ENCODE results near the gene APP.
"Not testable (repeated sequence)": the region's sequence is repeated elsewhere in the genome, so short reads cannot be mapped to it uniquely, and the experiment has no call there.

APP gene

GRCh38 chr21:25934130-25934529 lies 236.4 kb downstream of the APP start:
- no peak for DNase-seq

GRCh38 chr21:25931765-25932164 lies 238.8 kb downstream of the APP start:
- DNase-seq: no peak

GRCh38 chr21:25929856-25930520 lies 240.6 kb downstream of the APP start:
- no peak for DNase-seq

- no peak for DNase-seq
Observed at GRCh38 chr21:25927195-25927880, 243.2 kb downstream of the APP start.

GRCh38 chr21:25925936-25926335 lies 244.6 kb downstream of the APP start:
- DNase-seq: no peak

GRCh38 chr21:25925064-25925800 lies 245.3 kb downstream of the APP start:
- no peak for DNase-seq

- DNase-seq: not testable (repeated sequence)
Observed at GRCh38 chr21:25918152-25918551, 252.4 kb downstream of the APP start.

- no peak for DNase-seq
Observed at GRCh38 chr21:25916226-25916625, 254.3 kb downstream of the APP start.

- no peak for DNase-seq
Observed at GRCh38 chr21:25913479-25913878, 257.1 kb downstream of the APP start.

GRCh38 chr21:25912402-25912746 lies 258.2 kb downstream of the APP start:
- DNase-seq: no peak

GRCh38 chr21:25911730-25912401 lies 258.7 kb downstream of the APP start:
- no peak for DNase-seq

- DNase-seq: no peak
Observed at GRCh38 chr21:25910809-25911208, 259.8 kb downstream of the APP start.

- DNase-seq: no peak
Observed at GRCh38 chr21:25909341-25909740, 261.2 kb downstream of the APP start.

- no peak for DNase-seq
Observed at GRCh38 chr21:25908495-25908894, 262.1 kb downstream of the APP start.

- no peak for DNase-seq
Observed at GRCh38 chr21:25907573-25908275, 262.8 kb downstream of the APP start.

GRCh38 chr21:25906587-25906986 lies 264.0 kb downstream of the APP start:
- no peak for DNase-seq

GRCh38 chr21:25905126-25905525 lies 265.4 kb downstream of the APP start:
- no peak for DNase-seq

- no peak for DNase-seq
Observed at GRCh38 chr21:25904044-25904695, 266.4 kb downstream of the APP start.

- no peak for DNase-seq
Observed at GRCh38 chr21:25903607-25904006, 267.0 kb downstream of the APP start.

- DNase-seq: no peak
Observed at GRCh38 chr21:25901330-25901979, 269.1 kb downstream of the APP start.

GRCh38 chr21:25898671-25899070 lies 271.9 kb downstream of the APP start:
- DNase-seq: no peak

GRCh38 chr21:25897383-25897782 lies 273.2 kb downstream of the APP start:
- no peak for DNase-seq
